ENCODE measurements around the gene FAM13A.

Gene FAM13A

DNA sequence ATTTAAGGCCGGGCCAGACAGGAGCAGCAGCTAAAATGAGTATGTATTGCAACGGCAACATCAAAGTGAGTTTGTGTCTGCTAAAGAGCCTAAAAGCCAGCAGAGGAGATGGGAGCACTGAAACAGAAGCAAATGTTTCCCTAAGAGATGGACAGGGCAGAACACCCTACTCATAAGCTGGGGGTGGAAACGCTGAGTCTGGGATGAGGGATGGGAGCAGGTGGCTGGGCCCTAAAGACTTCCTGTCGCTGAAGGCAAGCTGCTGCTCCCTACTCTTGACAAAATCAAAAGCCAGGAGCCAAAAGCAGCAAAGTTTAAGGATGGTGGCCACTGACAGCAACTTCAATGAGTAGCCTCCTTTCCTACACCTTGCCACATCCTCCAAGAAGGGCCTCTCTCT is 318.8 kb downstream of the FAM13A start:
- no peak for DNase-seq

DNA sequence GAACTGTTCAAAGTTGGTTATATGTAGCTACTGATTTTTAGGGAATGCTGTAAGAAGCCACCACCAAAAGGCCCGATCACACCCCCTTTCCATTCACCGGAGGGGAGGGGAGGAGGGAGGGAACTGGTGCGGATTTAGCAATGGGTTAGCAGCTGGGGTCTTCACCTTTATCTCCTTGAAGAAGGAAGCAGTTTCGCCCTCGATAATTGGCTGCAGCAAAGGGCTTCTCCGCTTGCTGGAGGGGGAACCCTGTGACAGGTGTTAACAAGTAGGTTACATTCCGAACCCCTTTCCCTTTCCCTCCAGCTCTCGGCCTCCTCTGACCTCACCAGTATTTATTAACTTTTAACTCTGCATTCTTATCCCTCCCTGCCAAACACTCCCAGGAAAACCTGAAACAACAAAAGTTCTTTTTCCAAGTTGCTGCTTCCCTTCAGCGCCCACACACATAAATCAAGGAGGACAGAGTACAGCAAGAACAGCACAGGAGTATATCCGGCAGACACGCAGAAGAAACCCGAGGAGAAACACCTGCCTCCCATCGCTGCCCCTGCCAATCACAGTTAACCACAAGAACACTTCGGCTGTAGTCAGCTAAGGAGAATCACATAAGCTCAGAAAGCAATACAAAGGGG is 319.6 kb downstream of the FAM13A start:
- no peak for DNase-seq

- no peak for DNase-seq
These were observed 320.7 kb downstream of the FAM13A start for GRCh38 chr4:88736264-88736663.

DNA sequence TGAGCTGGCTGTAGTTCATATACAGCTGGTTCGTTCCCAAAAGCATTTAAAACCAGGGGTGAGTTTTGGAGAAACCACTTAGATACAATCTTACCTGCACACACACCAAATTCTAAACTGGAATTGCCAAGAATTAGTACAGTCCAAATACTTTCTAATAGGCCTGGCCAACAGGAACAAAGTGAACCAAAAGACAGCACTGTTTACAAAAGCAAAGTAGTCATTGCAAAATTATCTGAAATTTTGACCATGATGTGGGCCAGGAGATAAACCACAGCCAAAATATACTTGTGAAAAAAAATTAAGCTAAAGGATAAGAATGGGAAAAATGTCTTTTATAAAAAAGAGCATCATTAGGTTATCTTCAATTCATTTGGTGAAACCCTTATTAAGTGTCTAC is 321.4 kb downstream of the FAM13A start:
- DNase-seq, result no peak

DNA sequence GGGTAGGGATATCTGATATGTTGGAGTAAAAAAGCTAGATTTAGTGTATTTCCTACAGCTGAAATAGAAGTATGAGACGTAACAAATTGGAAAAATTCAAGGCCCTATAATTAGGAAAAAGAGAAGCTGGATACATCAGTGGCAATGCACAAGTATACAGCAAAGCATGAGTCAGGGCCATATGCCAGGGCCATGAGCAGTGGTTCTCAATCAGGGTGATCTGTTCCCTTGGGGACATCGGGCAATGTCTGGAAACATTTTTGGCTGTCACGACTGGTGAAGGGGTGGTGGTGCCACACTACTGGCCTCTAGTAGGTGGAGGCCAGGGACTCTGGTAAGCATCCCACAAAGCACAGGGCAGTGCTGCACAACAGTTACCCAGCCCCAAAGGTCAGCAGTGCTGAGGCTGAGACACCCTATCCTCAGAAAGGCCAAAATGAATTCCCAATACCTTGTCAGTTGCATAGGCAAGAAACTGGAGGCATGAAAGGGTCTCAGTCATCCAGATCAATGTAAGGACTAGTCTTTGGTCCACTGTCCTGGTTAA is 322.5 kb downstream of the FAM13A start:
- no peak for DNase-seq

DNA sequence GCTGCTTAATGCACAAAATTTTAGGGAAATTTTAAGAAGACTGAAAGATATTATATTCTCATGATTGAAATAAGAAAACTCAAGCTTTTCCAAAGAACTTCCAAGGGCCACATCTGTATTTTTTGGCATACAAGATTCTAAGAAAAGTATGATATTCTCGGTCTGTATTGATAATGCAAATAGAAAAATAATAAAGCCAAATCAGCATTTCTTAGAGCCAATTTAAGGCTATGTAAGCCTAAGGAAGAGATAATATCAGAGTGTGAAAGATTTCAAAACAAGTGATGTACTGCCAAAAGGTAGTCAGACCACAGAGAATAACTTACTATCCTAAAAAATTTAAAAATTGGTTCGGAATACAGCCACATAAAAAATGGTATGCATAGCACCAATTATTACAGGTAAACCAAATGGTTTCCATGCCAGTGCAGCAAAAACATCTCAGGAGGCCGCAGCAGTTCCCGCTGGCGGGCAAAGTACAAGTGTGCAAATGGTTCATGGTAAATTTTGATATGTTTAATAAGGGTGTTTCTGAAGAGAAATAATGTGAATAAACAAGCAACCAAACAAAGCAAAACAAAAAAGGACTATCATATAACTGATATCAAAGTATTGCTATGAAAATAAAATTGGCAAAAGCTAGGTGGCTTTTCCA is 324.1 kb downstream of the FAM13A start:
- no peak for DNase-seq

- no peak for DNase-seq
These were observed 325.6 kb downstream of the FAM13A start for GRCh38 chr4:88731381-88731780.

DNA sequence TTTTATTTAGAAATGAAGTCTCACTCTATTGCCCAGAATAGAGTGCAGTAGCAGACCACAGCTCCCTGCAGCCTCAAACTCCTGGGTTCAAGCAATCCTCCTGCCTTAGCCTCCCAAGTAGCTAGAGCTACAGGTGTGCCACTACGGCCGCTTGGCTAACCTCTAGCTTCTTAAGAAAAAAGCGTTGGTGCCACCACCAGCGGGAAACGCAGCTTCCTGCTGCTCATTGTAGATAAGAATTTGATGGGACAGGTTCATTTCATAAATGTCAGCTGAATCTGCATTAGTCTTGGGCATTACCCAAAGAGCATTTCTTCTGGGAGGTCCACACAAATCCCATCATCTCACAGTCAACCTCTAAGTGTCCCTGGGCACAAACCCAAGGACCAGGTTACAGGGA is 326.2 kb downstream of the FAM13A start:
- no peak for DNase-seq

GRCh38 chr4:88729146-88729760 is 327.7 kb downstream of the FAM13A start:
- no peak for DNase-seq

DNA sequence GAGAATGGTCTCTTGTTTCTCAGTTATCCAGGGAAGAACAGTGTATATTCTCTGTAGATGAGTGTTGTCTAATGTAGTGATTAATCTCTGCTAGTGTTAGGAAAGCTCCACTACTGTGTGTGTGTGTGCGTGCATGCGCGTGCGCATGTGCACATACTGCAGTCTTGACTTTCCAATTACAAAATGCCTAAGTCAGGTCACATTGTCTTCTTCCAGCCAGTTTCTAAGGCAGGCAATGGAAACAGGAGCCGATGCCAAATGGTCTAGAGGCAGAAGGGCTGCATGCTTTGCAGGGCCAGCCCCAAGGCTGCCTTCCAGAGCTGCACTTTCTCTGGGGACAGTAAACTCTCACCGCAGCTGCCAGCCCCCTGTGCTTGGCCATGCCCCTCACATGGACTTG is 328.8 kb downstream of the FAM13A start:
- no peak for DNase-seq

DNA sequence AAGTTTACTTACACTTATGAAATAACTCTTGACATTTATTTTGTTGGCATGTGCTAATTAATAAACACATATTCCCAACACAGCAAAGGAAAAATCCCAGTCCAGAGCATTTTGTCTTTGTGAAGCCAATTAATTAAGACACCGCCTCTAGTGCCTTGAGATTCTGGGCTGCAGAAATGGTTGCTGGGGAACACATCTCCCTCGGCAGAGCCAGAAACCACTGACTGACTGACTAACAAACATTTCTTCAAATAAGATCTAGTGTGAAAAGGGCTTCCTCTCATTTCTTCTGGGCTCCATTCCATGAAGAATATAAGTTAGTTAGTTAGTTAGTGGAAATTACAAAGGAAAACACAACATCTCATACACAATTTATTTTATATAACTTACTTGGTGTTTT is 331.0 kb downstream of the FAM13A start:
- DNase-seq, result no peak

- no peak for DNase-seq
These were observed 331.8 kb downstream of the FAM13A start for GRCh38 chr4:88725143-88725542.

DNA sequence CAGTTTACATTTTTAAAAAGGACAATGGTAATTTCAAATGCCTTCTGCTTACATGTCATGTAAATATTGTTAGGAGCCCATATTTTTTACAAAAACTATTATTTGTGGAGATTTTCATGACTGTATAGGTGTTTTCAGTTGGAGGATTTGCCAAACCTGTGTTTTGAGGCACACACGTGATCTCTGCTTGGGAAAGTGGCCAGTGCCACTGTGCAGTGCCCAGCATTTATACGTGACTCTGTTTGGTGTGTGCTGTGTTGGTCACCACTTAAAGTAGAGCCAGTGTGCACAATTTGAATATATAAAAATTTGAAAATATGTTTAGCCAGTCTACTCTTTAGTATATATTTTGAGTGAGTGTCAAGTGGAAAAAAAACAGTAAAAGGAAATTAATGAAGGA is 332.6 kb downstream of the FAM13A start:
- no peak for DNase-seq

GRCh38 chr4:88722828-88723227 is 334.2 kb downstream of the FAM13A start:
- DNase-seq, result no peak

DNA sequence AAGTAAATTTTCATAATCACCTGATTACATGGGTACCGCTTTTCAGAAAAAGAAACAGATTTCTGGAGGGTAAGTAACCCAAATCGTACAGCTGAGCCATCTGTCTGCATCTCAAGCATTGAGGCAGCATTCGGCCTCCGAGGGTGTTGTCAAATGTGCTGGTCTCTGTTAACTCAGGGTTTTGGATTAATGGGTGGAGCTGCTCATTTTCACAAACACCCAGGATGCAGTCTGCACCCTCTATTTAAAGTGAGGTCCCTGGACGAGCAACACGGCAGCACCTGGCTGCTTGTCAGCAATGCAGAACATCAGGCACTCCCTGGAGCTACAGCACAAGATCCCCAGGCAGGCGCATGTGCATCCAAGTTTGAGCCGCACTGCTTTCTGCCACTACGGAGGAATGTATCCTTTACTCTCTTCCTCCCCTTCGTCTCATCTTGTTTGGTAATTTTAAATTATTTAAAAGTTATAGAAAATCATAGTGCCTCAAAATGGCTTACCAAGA is 334.7 kb downstream of the FAM13A start:
- DNase-seq, result no peak

GRCh38 chr4:88720451-88721428 is 336.2 kb downstream of the FAM13A start:
- DNase-seq, result no peak

DNA sequence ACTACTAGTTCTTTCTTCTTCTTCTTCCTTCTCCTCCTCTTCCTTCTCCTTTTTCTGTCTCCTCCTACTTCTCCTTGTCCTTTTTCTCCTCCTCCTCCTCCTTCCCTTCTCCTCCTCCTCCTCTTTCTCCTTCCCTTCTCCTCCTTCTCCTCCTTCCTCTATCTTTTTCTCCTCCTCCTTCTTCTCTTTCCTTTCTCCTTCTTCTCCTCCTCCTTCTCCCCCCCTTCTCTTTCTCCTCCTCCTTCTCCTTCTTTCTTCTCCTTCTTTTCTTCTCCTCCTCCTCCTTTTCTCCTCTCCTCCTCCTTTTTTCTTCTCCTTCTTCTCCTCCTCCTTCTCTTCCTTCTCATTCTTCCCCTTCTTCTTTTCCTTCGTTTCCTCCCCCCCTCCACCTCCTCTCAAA is 337.6 kb downstream of the FAM13A start:
- no peak for DNase-seq

DNA sequence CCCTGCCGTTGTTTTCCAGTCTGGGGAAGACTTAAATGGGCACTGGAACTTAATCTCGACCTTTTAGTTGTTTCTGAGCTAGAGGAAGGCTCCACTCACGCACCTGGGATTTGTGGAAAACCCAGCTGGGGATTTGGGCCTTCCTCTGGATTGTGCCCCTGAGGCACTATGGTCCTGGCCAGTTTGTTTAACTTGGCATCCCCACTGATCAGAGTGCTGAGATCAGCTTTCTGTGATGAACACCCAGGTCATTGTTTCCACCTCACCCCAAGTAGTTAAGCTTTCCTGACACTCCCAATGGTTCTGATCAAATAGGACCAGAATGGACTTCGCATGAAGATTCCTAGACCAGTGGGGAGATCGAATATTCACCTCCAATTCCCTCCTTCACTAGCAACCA is 338.9 kb downstream of the FAM13A start:
- no peak for DNase-seq

DNA sequence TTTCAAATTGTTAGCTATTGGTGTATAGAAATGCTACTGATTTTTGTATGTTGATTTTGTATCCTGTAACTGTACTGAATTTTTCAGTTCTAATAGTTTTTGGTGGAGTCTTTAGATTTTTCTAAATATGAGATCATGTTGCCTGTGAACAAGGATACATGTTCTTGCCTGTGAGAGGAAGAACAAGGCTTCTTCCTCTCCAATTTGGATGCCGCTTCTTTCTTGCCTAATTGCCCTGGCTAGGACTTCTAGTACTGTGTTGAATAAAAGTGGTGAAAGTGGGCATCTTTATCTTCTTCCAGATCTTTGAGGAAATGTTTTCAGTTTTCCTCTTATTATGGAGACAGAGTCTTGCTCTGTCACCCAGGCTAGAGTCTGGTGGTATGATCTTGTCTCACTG is 343.2 kb downstream of the FAM13A start:
- no peak for DNase-seq

DNA sequence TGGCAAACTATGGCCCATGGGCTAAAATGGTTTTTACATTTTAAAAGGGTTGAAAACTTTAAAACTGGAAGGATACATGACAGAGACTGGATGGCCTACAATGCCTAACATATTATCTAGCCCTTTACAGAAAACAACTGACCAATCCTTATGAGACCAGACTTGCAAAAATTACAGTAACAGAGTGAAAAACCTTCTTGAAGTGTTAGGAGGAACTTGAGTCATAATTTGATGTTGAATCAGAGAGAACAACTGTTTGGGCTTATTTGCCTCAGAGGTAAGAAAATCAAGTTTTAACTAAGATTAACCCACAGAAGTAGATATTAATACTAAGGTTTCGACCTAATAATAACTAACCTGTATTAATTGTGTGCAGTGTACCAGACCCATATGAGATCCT is 347.0 kb downstream of the FAM13A start:
- DNase-seq, result no peak

- DNase-seq, result no peak
These were observed 350.4 kb downstream of the FAM13A start for GRCh38 chr4:88706574-88706973.

DNA sequence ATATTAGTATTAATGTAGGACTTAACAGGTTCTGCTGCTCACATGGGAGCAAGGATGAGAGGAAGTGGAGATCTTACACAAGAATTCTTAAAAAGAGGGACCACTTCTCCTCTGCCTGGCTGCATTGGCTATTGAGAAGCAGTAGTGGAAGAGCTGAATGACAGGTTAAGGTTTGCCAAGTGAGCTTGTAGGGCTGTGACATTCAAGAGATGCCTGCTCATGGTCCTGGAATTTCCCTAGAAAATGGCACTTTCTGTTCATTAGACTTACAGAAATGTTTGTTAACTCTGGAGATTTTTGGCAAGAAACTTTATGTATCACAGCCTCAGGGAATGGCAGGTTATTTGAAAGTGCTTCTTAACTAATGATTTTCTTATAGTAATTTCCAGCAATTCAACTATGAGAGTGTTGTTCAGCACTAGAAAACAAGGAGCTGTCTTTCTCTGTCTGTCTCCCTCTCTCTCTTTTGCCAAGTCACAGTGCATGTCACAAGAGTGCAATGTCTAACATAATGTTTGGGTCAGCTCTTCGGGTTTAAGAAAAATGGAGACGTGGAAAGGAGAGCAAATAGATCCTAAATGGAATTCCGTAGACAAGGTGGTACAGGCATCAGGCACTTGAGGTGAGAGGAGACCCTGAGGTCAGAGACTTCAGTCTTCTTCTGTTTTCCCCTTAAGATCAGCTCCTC is 351.0 kb downstream of the FAM13A start:
- no peak for DNase-seq
